Measurements from ENCODE around the gene C16orf74.

Gene C16orf74

GRCh38 chr16:85675251-85675874, 75.5 kb downstream of the C16orf74 start:
- TF ChIP-seq CTCF (IDR thresholded peaks at IDR 0.05; ENCODE audit: control insufficient read depth, insufficient read depth, low read depth, low read length, missing control alignments), result peak; percentile 45
- DNase-seq (ENCODE audit: low read depth), result no peak
- H3K4me3 ChIP-seq (ENCODE audit: control insufficient read depth, low read depth, low read length), result no peak overlapping the region

DNA sequence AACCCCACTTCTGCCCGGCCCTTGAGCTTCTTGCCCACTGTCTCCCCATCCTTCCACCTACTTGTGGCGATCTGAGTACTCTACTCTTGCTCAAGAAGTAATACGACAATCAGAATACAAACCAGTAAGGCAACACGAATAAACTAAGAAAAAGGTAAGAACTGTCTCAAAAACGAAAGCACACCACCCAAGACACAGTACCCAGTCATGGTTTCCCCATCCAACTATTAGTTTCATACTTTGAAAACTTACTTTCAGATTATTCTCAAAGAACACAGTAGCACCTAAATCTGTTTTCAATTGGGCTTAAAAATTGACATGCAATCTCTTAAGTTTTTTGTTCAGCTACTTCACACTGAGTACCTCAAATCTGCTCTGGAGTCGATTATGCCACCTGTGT, 76.1 kb downstream of the C16orf74 start:
- TF ChIP-seq CTCF (IDR thresholded peaks at IDR 0.05; ENCODE audit: control insufficient read depth, insufficient read depth, low read depth, low read length, missing control alignments), result no peak
- no peak for DNase-seq (ENCODE audit: low read depth)
- H3K4me3 ChIP-seq (ENCODE audit: control insufficient read depth, low read depth, low read length), result no peak overlapping the region

- no peak overlapping the region for H3K4me3 ChIP-seq (ENCODE audit: control insufficient read depth, low read depth, low read length)
- TF ChIP-seq CTCF (IDR thresholded peaks at IDR 0.05; ENCODE audit: control insufficient read depth, insufficient read depth, low read depth, low read length, missing control alignments), result no peak
Observed at GRCh38 chr16:85674418-85674755, 76.5 kb downstream of the C16orf74 start.

DNA sequence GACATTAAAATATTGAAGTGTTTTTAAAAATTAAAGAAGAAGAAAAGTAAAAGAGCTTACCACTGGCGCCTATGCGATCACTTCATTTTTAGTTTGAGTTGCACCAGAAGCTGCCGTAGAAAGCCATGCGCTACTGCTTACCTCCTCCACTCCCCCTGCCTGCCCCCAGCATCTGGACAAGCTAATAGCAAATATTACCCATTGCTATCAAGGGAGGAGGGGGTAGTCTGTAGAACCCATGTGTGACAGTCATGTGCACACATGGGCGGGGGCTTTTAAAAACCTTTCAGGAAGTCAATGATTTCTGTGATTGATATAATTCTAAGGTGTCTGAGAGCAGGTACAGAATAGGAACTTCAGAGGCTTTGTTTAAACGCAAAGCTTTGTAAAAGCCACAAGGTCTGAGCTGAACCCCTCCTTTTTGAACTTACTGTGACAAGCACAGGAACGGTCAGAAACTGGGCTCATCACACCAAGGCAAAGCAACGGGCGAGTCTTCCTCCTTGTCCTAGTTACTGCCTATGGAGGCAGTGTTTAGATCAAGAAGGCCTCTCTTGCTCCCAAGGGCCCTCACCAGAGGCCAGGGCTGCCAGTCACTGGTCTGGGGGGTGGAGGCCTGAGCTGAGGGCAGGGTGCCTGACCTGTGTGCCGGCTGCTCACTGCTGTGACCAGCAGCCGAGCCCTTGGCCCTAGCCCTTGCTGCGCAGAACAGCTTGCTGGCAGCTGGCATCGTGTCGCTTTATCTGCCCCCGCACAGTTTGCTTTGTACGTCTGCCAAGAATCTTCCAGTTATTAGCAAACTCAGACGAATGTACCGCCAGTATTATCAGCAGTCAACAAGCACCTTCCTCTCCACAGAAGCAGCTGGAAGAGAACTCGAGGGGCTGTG, 77.1 kb downstream of the C16orf74 start:
- no peak overlapping the region for H3K4me3 ChIP-seq (ENCODE audit: control insufficient read depth, low read depth, low read length)
- DNase-seq (ENCODE audit: low read depth), result no peak
- no peak for TF ChIP-seq CTCF (IDR thresholded peaks at IDR 0.05; ENCODE audit: control insufficient read depth, insufficient read depth, low read depth, low read length, missing control alignments)

More at GRCh38 chr16:85674418-85674755, 76.5 kb downstream of the C16orf74 start:
- no peak for DNase-seq (ENCODE audit: low read depth)

DNA sequence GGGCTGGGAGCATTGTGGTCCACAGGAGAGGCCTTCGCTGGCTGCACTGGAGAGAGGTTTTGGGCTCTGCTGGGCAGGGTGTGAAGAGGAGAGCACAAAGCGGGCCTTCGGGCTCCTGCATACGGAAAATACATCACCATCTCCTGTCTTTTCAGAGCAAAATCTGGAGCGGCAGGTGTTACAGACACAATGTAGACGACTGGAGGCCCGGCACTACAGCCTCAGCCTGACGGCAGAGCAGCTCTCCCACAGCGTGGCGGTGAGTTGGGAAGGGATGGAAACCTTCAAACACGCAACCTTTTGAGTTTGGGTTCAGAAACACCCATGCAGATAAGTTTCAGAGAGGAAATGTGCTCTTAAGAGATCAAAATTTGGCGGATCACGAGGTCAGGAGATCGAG, 80.1 kb downstream of the C16orf74 start:
- TF ChIP-seq CTCF (IDR thresholded peaks at IDR 0.05; ENCODE audit: control insufficient read depth, insufficient read depth, low read depth, low read length, missing control alignments), result no peak
- H3K4me3 ChIP-seq (ENCODE audit: control insufficient read depth, low read depth, low read length), result no peak overlapping the region
- no peak for DNase-seq (ENCODE audit: low read depth)

DNA sequence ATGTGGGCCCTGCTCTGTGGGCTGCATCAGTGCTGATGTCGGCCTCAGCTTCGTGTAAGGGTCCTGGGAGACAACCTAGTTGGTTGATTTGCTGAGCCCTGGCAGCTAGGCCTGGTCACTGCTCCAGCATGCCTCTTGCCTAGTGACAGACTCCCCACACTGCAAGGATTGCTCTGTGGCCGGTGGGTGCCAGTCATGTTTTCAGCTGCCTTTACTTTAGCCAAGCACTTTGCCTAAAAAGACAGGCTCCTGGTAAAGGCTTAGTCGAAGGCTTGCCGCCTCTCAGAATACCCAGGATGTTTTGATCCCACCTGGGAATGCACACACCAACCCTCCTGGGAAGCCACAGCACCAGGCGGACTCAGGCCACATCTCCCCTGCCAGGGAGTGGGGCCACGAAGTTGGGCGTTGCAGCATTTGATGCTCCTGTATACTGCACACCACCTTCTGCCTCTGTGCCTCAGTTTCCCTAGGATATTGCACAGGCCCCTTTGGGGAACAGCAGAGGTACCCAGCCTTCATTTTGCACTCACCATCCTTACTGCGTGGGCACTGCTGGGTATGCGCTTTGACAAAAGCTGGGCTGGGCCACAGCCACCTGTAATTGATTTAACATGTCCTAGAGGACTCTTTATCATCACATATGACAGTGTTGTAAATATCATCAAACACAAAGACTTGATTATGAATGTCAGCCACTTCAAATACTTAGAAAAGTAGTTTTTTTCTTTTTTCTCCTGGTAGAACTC, 82.0 kb downstream of the C16orf74 start:
- H3K4me3 ChIP-seq (ENCODE audit: control insufficient read depth, low read depth, low read length), result no peak overlapping the region
- DNase-seq (ENCODE audit: low read depth), result no peak
- TF ChIP-seq CTCF (IDR thresholded peaks at IDR 0.05; ENCODE audit: control insufficient read depth, insufficient read depth, low read depth, low read length, missing control alignments), result no peak
